ENCODE data around the gene CENPS.
A peak's percentile ranks its signal among the peaks of the same experiment; 100 is the strongest.
"Not testable (repeated sequence)": the region's sequence is repeated elsewhere in the genome, so short reads cannot be mapped to it uniquely, and the experiment has no call there.

CENPS gene

GRCh38 chr1:10430216-10431069, at the start of gene CENPS:
TSS of gene CENPS (plus strand) at chr1:10430433. CDS start at chr1:10430518, 85 bp downstream.
- peak; percentile 84 to 88 for DNase-seq (ENCODE audit: low read depth in 2 of 2)

GRCh38 chr1:10380594-10381275, 49.5 kb upstream of the CENPS start:
- DNase-seq (ENCODE audit: low read depth in 2 of 2), result no peak

GRCh38 chr1:10383630-10384029, 46.6 kb upstream of the CENPS start:
- no peak for DNase-seq (ENCODE audit: low read depth in 2 of 2)

- no peak for DNase-seq (ENCODE audit: low read depth in 2 of 2)
Measured at GRCh38 chr1:10384219-10384618, 46.0 kb upstream of the CENPS start.

GRCh38 chr1:10386761-10387676, 43.2 kb upstream of the CENPS start:
- DNase-seq (ENCODE audit: low read depth in 2 of 2), result no peak

GRCh38 chr1:10387677-10388386, 42.4 kb upstream of the CENPS start:
- no peak for DNase-seq (ENCODE audit: low read depth in 2 of 2)

GRCh38 chr1:10388387-10388715, 41.9 kb upstream of the CENPS start:
- no peak for DNase-seq (ENCODE audit: low read depth in 2 of 2)

GRCh38 chr1:10389271-10389973, 40.8 kb upstream of the CENPS start:
- DNase-seq (ENCODE audit: low read depth in 2 of 2), result no peak

GRCh38 chr1:10396870-10397269, 33.4 kb upstream of the CENPS start:
- DNase-seq (ENCODE audit: low read depth in 2 of 2), result no peak

- no peak for DNase-seq (ENCODE audit: low read depth in 2 of 2)
Measured at GRCh38 chr1:10398278-10398733, 31.9 kb upstream of the CENPS start.

- DNase-seq (ENCODE audit: low read depth in 2 of 2), result peak; percentile 94 to 96
Measured at GRCh38 chr1:10398734-10399443, 31.3 kb upstream of the CENPS start, which contains the start of gene PGD. TSS of gene PGD (plus strand) at chr1:10399064. CDS start at chr1:10399118, 54 bp downstream.

- DNase-seq (ENCODE audit: low read depth in 2 of 2), result no peak
Measured at GRCh38 chr1:10399444-10399941, 30.7 kb upstream of the CENPS start.

GRCh38 chr1:10400013-10400412, 30.2 kb upstream of the CENPS start:
- DNase-seq (ENCODE audit: low read depth in 2 of 2), result no peak

- DNase-seq (ENCODE audit: low read depth in 2 of 2), result no peak
Measured at GRCh38 chr1:10401281-10401680, 29.0 kb upstream of the CENPS start.

- DNase-seq (ENCODE audit: low read depth in 2 of 2), result no peak
Measured at GRCh38 chr1:10402729-10403274, 27.4 kb upstream of the CENPS start.

GRCh38 chr1:10407201-10407600, 23.0 kb upstream of the CENPS start:
- no peak for DNase-seq (ENCODE audit: low read depth in 2 of 2)

- DNase-seq (ENCODE audit: low read depth in 2 of 2), result no peak
Measured at GRCh38 chr1:10415211-10415930, 14.9 kb upstream of the CENPS start.

- DNase-seq (ENCODE audit: low read depth in 2 of 2), result not testable (repeated sequence)
Measured at GRCh38 chr1:10415967-10416366, 14.3 kb upstream of the CENPS start.

GRCh38 chr1:10418741-10419140, 11.5 kb upstream of the CENPS start:
- DNase-seq (ENCODE audit: low read depth in 2 of 2), result not testable (repeated sequence)

Measured in stimulated activated CD8-positive, alpha-beta memory T cell treated with anti-CD3 and anti-CD28 coated beads, Interleukin-15, amount 100 ng/mL, for 4 hours (primary cell).